Measurements from ENCODE around the gene KCTD1. TPM values are rescaled to one million over a fixed set of nuclear protein-coding genes. Genes with fewer than 3 reads are reported as not detected.

Gene KCTD1
- total RNA-seq, 2 experiments from 2014 or later = 3.2 to 4.2 TPM

GRCh38 chr18:26489881-26490280 lies 58.5 kb downstream of the KCTD1 start:
- H3K4me3 Mint-ChIP-seq = no peak overlapping the region
- intact Hi-C loops (cut with DNase I, micrococcal nuclease) = no loop called here
- ATAC-seq (no peak), DNase-seq (no peak)
- peaks cover 2% of the 10 kb centered on the region for H3K4me1 Mint-ChIP-seq
- POLR2A ChIA-PET = no interaction called here
- H3K27ac Mint-ChIP-seq = no peak overlapping the region
- no peaks in the 10 kb centered on the region for H3K27me3 Mint-ChIP-seq
- no peaks in the 10 kb centered on the region for H3K36me3 Mint-ChIP-seq (ENCODE audit: low read depth)
- H3K9me3 Mint-ChIP-seq (ENCODE audit: low read depth) = no peaks in the 10 kb centered on the region
- CTCF ChIA-PET = no interaction called here

GRCh38 chr18:26489191-26489590 lies 59.2 kb downstream of the KCTD1 start:
- Mint-ChIP-seq H3K4me1 (peaks cover 2% of the 10 kb centered on the region), H3K4me3 (no peak overlapping the region), H3K36me3 (ENCODE audit: low read depth) (no peaks in the 10 kb centered on the region), H3K27me3 (no peaks in the 10 kb centered on the region), H3K27ac (no peak overlapping the region), H3K9me3 (ENCODE audit: low read depth) (no peaks in the 10 kb centered on the region)
- ATAC-seq (no peak), DNase-seq (no peak)
- POLR2A ChIA-PET = no interaction called here
- intact Hi-C loops (cut with DNase I, micrococcal nuclease) = no loop called here
- CTCF ChIA-PET = no interaction called here

- H3K4me1 Mint-ChIP-seq = peaks cover 2% of the 10 kb centered on the region
- ATAC-seq = no peak
- CTCF ChIA-PET = interaction anchor here (0.6 kb wide), 1 partner anchor 1320 kb away, joined by 8 read pairs; no protein-coding TSS in a partner anchor
- DNase-seq = no peak
- no peak overlapping the region for H3K27ac Mint-ChIP-seq
- no peaks in the 10 kb centered on the region for H3K27me3 Mint-ChIP-seq
- no peaks in the 10 kb centered on the region for H3K9me3 Mint-ChIP-seq (ENCODE audit: low read depth)
- POLR2A ChIA-PET = no interaction called here
- no peak overlapping the region for H3K4me3 Mint-ChIP-seq
- intact Hi-C loops (cut with DNase I, micrococcal nuclease) = no loop called here
- no peaks in the 10 kb centered on the region for H3K36me3 Mint-ChIP-seq (ENCODE audit: low read depth)
Measured at GRCh38 chr18:26488417-26489009, 59.8 kb downstream of the KCTD1 start.

GRCh38 chr18:26487437-26487836 lies 60.9 kb downstream of the KCTD1 start:
- no peaks in the 10 kb centered on the region for H3K27me3 Mint-ChIP-seq
- H3K4me3 Mint-ChIP-seq = no peak overlapping the region
- POLR2A ChIA-PET = no interaction called here
- H3K9me3 Mint-ChIP-seq (ENCODE audit: low read depth) = no peaks in the 10 kb centered on the region
- no peaks in the 10 kb centered on the region for H3K36me3 Mint-ChIP-seq (ENCODE audit: low read depth)
- peak; percentile 39 for ATAC-seq
- H3K27ac Mint-ChIP-seq = no peak overlapping the region
- CTCF ChIA-PET = no interaction called here
- peaks cover 2% of the 10 kb centered on the region for H3K4me1 Mint-ChIP-seq
- DNase-seq = peak; percentile 25
- intact Hi-C loops (cut with DNase I, micrococcal nuclease) = no loop called here

- CTCF ChIA-PET = interaction anchor here (1.4 kb wide), 1 partner anchor 64 kb away, joined by 3 read pairs; the partner anchor contains the start of gene KCTD1
- H3K27me3 Mint-ChIP-seq = no peaks in the 10 kb centered on the region
- no peak for DNase-seq
Measured at GRCh38 chr18:26483633-26484032, 64.7 kb downstream of the KCTD1 start.

GRCh38 chr18:26482569-26482968 lies 65.8 kb downstream of the KCTD1 start:
- H3K9me3 Mint-ChIP-seq (ENCODE audit: low read depth) = no peaks in the 10 kb centered on the region
- no peak overlapping the region for H3K27ac Mint-ChIP-seq
- no peak for DNase-seq
- ChIA-PET CTCF (no interaction called here), POLR2A (no interaction called here)
- H3K4me1 Mint-ChIP-seq = peaks cover under 1% of the 10 kb centered on the region
- H3K4me3 Mint-ChIP-seq = no peak overlapping the region
- H3K27me3 Mint-ChIP-seq = no peaks in the 10 kb centered on the region
- intact Hi-C loops (cut with DNase I, micrococcal nuclease) = no loop called here
- H3K36me3 Mint-ChIP-seq (ENCODE audit: low read depth) = no peaks in the 10 kb centered on the region
- ATAC-seq = no peak

More at GRCh38 chr18:26483633-26484032, 64.7 kb downstream of the KCTD1 start:
- H3K9me3 Mint-ChIP-seq (ENCODE audit: low read depth) = no peaks in the 10 kb centered on the region
- POLR2A ChIA-PET = no interaction called here
- H3K27ac Mint-ChIP-seq = no peak overlapping the region
- H3K36me3 Mint-ChIP-seq (ENCODE audit: low read depth) = no peaks in the 10 kb centered on the region
- intact Hi-C loops (cut with DNase I, micrococcal nuclease) = no loop called here
- no peak for ATAC-seq
- H3K4me3 Mint-ChIP-seq = no peak overlapping the region
- H3K4me1 Mint-ChIP-seq = peaks cover 2% of the 10 kb centered on the region

GRCh38 chr18:26480897-26481795 lies 67.2 kb downstream of the KCTD1 start:
- no peak for ATAC-seq
- Mint-ChIP-seq H3K4me1 (no peaks in the 10 kb centered on the region), H3K4me3 (no peak overlapping the region), H3K9me3 (ENCODE audit: low read depth) (no peaks in the 10 kb centered on the region), H3K27me3 (no peaks in the 10 kb centered on the region), H3K36me3 (ENCODE audit: low read depth) (no peaks in the 10 kb centered on the region), H3K27ac (no peak overlapping the region)
- DNase-seq = no peak
- CTCF ChIA-PET = no interaction called here
- intact Hi-C loops (cut with DNase I, micrococcal nuclease) = no loop called here
- POLR2A ChIA-PET = no interaction called here

- no peaks in the 10 kb centered on the region for H3K36me3 Mint-ChIP-seq (ENCODE audit: low read depth)
- ChIA-PET POLR2A (no interaction called here), CTCF (no interaction called here)
- H3K27me3 Mint-ChIP-seq = no peaks in the 10 kb centered on the region
- no peak overlapping the region for H3K27ac Mint-ChIP-seq
- no peak for DNase-seq
- no peak overlapping the region for H3K4me3 Mint-ChIP-seq
- H3K9me3 Mint-ChIP-seq (ENCODE audit: low read depth) = no peaks in the 10 kb centered on the region
- intact Hi-C loops (cut with DNase I, micrococcal nuclease) = no loop called here
- no peaks in the 10 kb centered on the region for H3K4me1 Mint-ChIP-seq
- no peak for ATAC-seq
Measured at GRCh38 chr18:26479681-26480079, 68.7 kb downstream of the KCTD1 start.

- POLR2A ChIA-PET = no interaction called here
- DNase-seq = no peak
- H3K9me3 Mint-ChIP-seq (ENCODE audit: low read depth) = no peaks in the 10 kb centered on the region
Measured at GRCh38 chr18:26479065-26479680, 69.2 kb downstream of the KCTD1 start.

GRCh38 chr18:26477828-26478466 lies 70.4 kb downstream of the KCTD1 start:
- ChIA-PET POLR2A (no interaction called here), CTCF (no interaction called here)
- Mint-ChIP-seq H3K4me1 (no peaks in the 10 kb centered on the region), H3K36me3 (ENCODE audit: low read depth) (no peaks in the 10 kb centered on the region), H3K9me3 (ENCODE audit: low read depth) (no peaks in the 10 kb centered on the region), H3K27me3 (no peaks in the 10 kb centered on the region), H3K27ac (no peak overlapping the region), H3K4me3 (no peak overlapping the region)
- no peak for DNase-seq
- ATAC-seq = no peak
- intact Hi-C loops (cut with DNase I, micrococcal nuclease) = no loop called here

More at GRCh38 chr18:26479065-26479680, 69.2 kb downstream of the KCTD1 start:
- Mint-ChIP-seq H3K27me3 (no peaks in the 10 kb centered on the region), H3K27ac (no peak overlapping the region), H3K4me3 (no peak overlapping the region), H3K36me3 (ENCODE audit: low read depth) (no peaks in the 10 kb centered on the region), H3K4me1 (no peaks in the 10 kb centered on the region)
- no peak for ATAC-seq
- CTCF ChIA-PET = no interaction called here
- intact Hi-C loops (cut with DNase I, micrococcal nuclease) = no loop called here

- H3K27ac Mint-ChIP-seq = no peak overlapping the region
- H3K4me1 Mint-ChIP-seq = no peaks in the 10 kb centered on the region
- no peak overlapping the region for H3K4me3 Mint-ChIP-seq
- no peaks in the 10 kb centered on the region for H3K9me3 Mint-ChIP-seq (ENCODE audit: low read depth)
- no peak for ATAC-seq
- POLR2A ChIA-PET = no interaction called here
- intact Hi-C loops (cut with DNase I, micrococcal nuclease) = no loop called here
- no peaks in the 10 kb centered on the region for H3K36me3 Mint-ChIP-seq (ENCODE audit: low read depth)
- DNase-seq = no peak
- H3K27me3 Mint-ChIP-seq = no peaks in the 10 kb centered on the region
- CTCF ChIA-PET = interaction anchor here (0.9 kb wide), 1 partner anchor 180 kb away, joined by 3 read pairs; no protein-coding TSS in a partner anchor
Measured at GRCh38 chr18:26476697-26477096, 71.7 kb downstream of the KCTD1 start.
